Measurements from ENCODE around the gene MCUB.
A peak's percentile ranks its signal among the peaks of the same experiment; 100 is the strongest.

MCUB gene

DNA sequence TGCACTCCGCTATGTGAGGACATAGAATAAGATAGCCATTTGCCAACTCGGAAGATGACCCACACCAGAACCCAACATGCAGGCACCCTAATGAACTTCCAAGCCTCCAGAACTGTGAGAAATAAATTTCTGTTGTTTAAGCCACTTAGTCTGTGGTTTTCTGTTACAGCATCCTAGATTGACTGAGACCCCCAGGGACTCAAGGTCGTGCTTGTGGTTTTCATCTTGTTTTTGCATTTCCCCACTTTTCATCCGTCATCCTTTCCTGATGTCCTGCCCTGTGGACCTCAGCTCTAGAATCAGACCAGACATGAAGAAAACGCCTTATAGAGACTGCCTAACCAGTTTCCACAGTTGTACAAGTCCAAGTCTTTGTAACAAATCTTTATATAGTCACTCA lies 54.4 kb downstream of the MCUB start:
- DNase-seq (ENCODE audit: insufficient read length, low spot score), result no peak
- TF ChIP-seq POU2F2 (IDR thresholded peaks at IDR 0.05; ENCODE audit: low read depth, low read length), result no peak
- no peak for TF ChIP-seq PAX5 (IDR thresholded peaks at IDR 0.05; ENCODE audit: insufficient read depth, low read length, severe bottlenecking)
- no peak for FAIRE-seq

- TF ChIP-seq TAF1 (IDR thresholded peaks at IDR 0.05; ENCODE audit: low read depth, low read length) (no peak), PAX5 (IDR thresholded peaks at IDR 0.05; ENCODE audit: insufficient read depth, low read length, severe bottlenecking) (no peak), POLR2AphosphoS5 (IDR thresholded peaks at IDR 0.05; ENCODE audit: low read depth, low read length) (no peak), POU2F2 (IDR thresholded peaks at IDR 0.05; ENCODE audit: low read depth, low read length) (no peak), POLR2A (IDR thresholded peaks at IDR 0.05; ENCODE audit: low read depth, low read length) (no peak), SPI1 (IDR thresholded peaks at IDR 0.05; ENCODE audit: low read depth, low read length) (no peak)
- no peak for DNase-seq (ENCODE audit: insufficient read length, low spot score)
- FAIRE-seq, result no peak
These were observed 55.7 kb downstream of the MCUB start for GRCh38 chr4:109615742-109616141.

DNA sequence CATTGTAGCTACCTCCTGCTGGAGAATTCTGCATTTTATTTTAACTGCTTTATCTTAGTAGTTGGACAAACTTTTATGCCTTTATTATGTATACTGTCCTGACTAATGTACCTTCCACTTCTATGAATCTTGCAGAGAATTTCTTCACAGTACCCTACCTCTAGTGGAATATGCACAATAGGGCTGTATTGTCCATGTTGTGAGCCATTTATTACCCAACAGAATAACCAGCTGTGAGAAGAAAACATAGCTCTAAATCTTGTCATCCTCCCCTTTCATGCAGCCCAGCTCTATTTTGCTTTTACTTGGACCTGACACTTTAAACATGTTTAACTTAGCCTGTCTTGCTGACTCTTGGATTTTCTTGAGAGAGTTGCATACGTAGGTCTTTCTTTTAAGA lies 56.2 kb downstream of the MCUB start:
- FAIRE-seq (no peak), DNase-seq (ENCODE audit: insufficient read length, low spot score) (no peak)
- no peak for TF ChIP-seq PAX5 (IDR thresholded peaks at IDR 0.05; ENCODE audit: insufficient read depth, low read length, severe bottlenecking)
- TF ChIP-seq SPI1 (IDR thresholded peaks at IDR 0.05; ENCODE audit: low read depth, low read length), result no peak
- no peak for TF ChIP-seq POLR2AphosphoS5 (IDR thresholded peaks at IDR 0.05; ENCODE audit: low read depth, low read length)
- no peak for TF ChIP-seq TAF1 (IDR thresholded peaks at IDR 0.05; ENCODE audit: low read depth, low read length)
- TF ChIP-seq POU2F2 (IDR thresholded peaks at IDR 0.05; ENCODE audit: low read depth, low read length), result no peak
- no peak for TF ChIP-seq POLR2A (IDR thresholded peaks at IDR 0.05; ENCODE audit: low read depth, low read length)

GRCh38 chr4:109622626-109623025 lies 62.6 kb downstream of the MCUB start:
- no peak for FAIRE-seq
- DNase-seq (ENCODE audit: insufficient read length, low spot score), result no peak
- TF ChIP-seq SPI1 (IDR thresholded peaks at IDR 0.05; ENCODE audit: low read depth, low read length) (no peak), POU2F2 (IDR thresholded peaks at IDR 0.05; ENCODE audit: low read depth, low read length) (no peak), TAF1 (IDR thresholded peaks at IDR 0.05; ENCODE audit: low read depth, low read length) (no peak), POLR2A (IDR thresholded peaks at IDR 0.05; ENCODE audit: low read depth, low read length) (no peak), PAX5 (IDR thresholded peaks at IDR 0.05; ENCODE audit: insufficient read depth, low read length, severe bottlenecking) (no peak), POLR2AphosphoS5 (IDR thresholded peaks at IDR 0.05; ENCODE audit: low read depth, low read length) (no peak)

- peak; percentile 100 for FAIRE-seq
- no peak for DNase-seq (ENCODE audit: insufficient read length, low spot score)
- TF ChIP-seq TAF1 (IDR thresholded peaks at IDR 0.05; ENCODE audit: low read depth, low read length) (no peak), SPI1 (IDR thresholded peaks at IDR 0.05; ENCODE audit: low read depth, low read length) (no peak), POLR2A (IDR thresholded peaks at IDR 0.05; ENCODE audit: low read depth, low read length) (no peak), PAX5 (IDR thresholded peaks at IDR 0.05; ENCODE audit: insufficient read depth, low read length, severe bottlenecking) (no peak), POU2F2 (IDR thresholded peaks at IDR 0.05; ENCODE audit: low read depth, low read length) (no peak), POLR2AphosphoS5 (IDR thresholded peaks at IDR 0.05; ENCODE audit: low read depth, low read length) (no peak)
These were observed 64.5 kb downstream of the MCUB start for GRCh38 chr4:109624536-109624935.

- DNase-seq (ENCODE audit: insufficient read length, low spot score) (no peak), FAIRE-seq (no peak)
- no peak for TF ChIP-seq POLR2A (IDR thresholded peaks at IDR 0.05; ENCODE audit: low read depth, low read length)
- TF ChIP-seq POU2F2 (IDR thresholded peaks at IDR 0.05; ENCODE audit: low read depth, low read length), result no peak
- no peak for TF ChIP-seq SPI1 (IDR thresholded peaks at IDR 0.05; ENCODE audit: low read depth, low read length)
- no peak for TF ChIP-seq POLR2AphosphoS5 (IDR thresholded peaks at IDR 0.05; ENCODE audit: low read depth, low read length)
- TF ChIP-seq PAX5 (IDR thresholded peaks at IDR 0.05; ENCODE audit: insufficient read depth, low read length, severe bottlenecking), result no peak
- no peak for TF ChIP-seq TAF1 (IDR thresholded peaks at IDR 0.05; ENCODE audit: low read depth, low read length)
These were observed 67.3 kb downstream of the MCUB start for GRCh38 chr4:109627361-109627760.

GRCh38 chr4:109629775-109630174 lies 69.7 kb downstream of the MCUB start:
- no peak for DNase-seq (ENCODE audit: insufficient read length, low spot score)
- FAIRE-seq, result no peak
- TF ChIP-seq POU2F2 (IDR thresholded peaks at IDR 0.05; ENCODE audit: low read depth, low read length), result no peak

- DNase-seq (ENCODE audit: insufficient read length, low spot score) (no peak), FAIRE-seq (no peak)
- TF ChIP-seq POLR2A (IDR thresholded peaks at IDR 0.05; ENCODE audit: low read depth, low read length) (no peak), POU2F2 (IDR thresholded peaks at IDR 0.05; ENCODE audit: low read depth, low read length) (no peak), POLR2AphosphoS5 (IDR thresholded peaks at IDR 0.05; ENCODE audit: low read depth, low read length) (no peak), SPI1 (IDR thresholded peaks at IDR 0.05; ENCODE audit: low read depth, low read length) (no peak), PAX5 (IDR thresholded peaks at IDR 0.05; ENCODE audit: insufficient read depth, low read length, severe bottlenecking) (no peak), TAF1 (IDR thresholded peaks at IDR 0.05; ENCODE audit: low read depth, low read length) (no peak)
These were observed 71.6 kb downstream of the MCUB start for GRCh38 chr4:109631532-109632108.

GRCh38 chr4:109640644-109641043 lies 80.6 kb downstream of the MCUB start:
- DNase-seq (ENCODE audit: insufficient read length, low spot score) (no peak), FAIRE-seq (no peak)
- TF ChIP-seq PAX5 (IDR thresholded peaks at IDR 0.05; ENCODE audit: insufficient read depth, low read length, severe bottlenecking) (no peak), SPI1 (IDR thresholded peaks at IDR 0.05; ENCODE audit: low read depth, low read length) (no peak), TAF1 (IDR thresholded peaks at IDR 0.05; ENCODE audit: low read depth, low read length) (no peak), POLR2AphosphoS5 (IDR thresholded peaks at IDR 0.05; ENCODE audit: low read depth, low read length) (no peak), POU2F2 (IDR thresholded peaks at IDR 0.05; ENCODE audit: low read depth, low read length) (no peak), POLR2A (IDR thresholded peaks at IDR 0.05; ENCODE audit: low read depth, low read length) (no peak)

DNA sequence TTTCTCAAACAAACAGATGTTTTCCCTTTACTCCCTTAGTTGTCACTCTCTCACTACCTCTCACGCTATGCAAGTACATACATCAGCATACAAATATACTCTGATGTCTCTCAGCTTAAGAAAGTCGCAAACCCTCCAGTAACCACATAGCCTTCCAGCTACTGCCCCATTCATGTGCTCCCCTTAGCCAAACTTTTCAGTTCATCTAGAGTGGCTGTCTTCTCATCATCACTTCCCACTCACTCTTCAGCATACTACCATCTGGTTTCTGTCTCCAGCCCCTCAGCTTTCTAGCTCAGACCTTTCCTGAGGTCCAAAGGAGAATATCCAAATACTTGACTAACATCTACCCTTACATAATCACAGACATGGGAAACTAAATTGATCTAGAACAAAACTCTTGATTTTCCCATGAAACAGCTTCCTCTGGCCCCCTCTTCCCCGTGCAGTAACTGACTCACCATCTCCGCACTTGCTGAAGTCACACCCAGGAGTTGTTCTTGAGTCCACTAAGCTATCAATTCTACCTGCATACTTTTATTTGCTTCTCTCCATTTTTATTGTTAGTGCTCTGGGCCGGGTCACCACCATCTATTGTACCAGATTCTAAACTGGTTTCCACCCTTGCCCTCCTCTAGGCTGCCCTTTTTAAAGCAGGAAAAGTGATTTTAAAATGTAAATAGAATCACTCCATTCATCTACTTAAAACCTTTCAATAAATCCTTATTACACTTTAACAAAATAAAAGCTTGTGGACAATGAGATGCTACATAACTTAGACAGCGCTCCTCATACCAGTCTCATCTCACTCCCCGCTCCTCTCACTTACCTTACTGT lies 86.0 kb downstream of the MCUB start:
- no peak for TF ChIP-seq PAX5 (IDR thresholded peaks at IDR 0.05; ENCODE audit: insufficient read depth, low read length, severe bottlenecking)
- no peak for TF ChIP-seq POLR2A (IDR thresholded peaks at IDR 0.05; ENCODE audit: low read depth, low read length)
- no peak for TF ChIP-seq TAF1 (IDR thresholded peaks at IDR 0.05; ENCODE audit: low read depth, low read length)
- TF ChIP-seq POLR2AphosphoS5 (IDR thresholded peaks at IDR 0.05; ENCODE audit: low read depth, low read length), result no peak
- no peak for TF ChIP-seq POU2F2 (IDR thresholded peaks at IDR 0.05; ENCODE audit: low read depth, low read length)
- TF ChIP-seq SPI1 (IDR thresholded peaks at IDR 0.05; ENCODE audit: low read depth, low read length), result no peak
- no peak for FAIRE-seq
- no peak for DNase-seq (ENCODE audit: insufficient read length, low spot score)
